Stimulated activated CD8-positive, alpha-beta memory T cell treated with anti-CD3 and anti-CD28 coated beads, Interleukin-12 subunit alpha, Interleukin-12 subunit beta, amount 100 ng/mL, for 1 hour (primary cell): ENCODE results near the gene SUPT4H1.
"Not testable (repeated sequence)": the region's sequence is repeated elsewhere in the genome, so short reads cannot be mapped to it uniquely, and the experiment has no call there.

Experiments
- DNase-seq: peaks from one replicate; pipeline ENCODE4 v3.0.0-alpha.2; 2020; ENCODE audit warnings: low read depth

The SUPT4H1 gene

DNA sequence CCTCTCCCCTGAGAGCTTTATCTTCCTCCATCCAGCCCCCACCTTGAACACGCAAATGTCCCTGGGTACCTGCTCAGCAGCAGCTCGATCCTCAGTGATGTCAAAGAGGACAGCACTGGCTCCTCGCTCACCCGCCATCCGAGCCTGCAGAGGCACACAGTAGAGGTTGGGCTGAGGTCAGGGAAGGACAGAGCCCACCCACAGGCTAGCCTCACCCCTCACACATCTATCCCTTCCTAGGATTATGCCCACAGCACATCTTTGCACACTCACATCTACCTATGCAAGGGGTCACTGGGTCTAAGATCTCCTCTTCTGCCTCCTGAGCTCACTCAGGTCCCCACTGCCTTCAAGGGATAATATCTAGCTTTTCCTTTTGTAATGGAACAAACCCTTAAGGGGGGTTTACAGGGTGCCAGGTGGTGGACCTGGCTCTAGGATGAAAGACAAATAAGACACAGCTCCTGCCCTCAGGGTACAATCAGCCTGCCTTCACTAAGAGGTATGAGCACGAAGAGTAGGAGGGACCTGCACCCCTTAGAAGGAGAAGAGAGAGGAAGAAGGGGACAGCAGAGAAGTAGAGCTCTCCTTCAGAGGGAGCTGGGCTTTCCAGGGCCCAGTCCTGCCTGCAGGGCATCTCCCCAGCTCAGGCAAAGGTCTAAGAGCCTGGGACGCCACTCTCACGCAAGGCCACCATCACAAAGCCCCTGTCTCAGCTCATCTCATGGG lies 11.6 kb upstream of the SUPT4H1 start:
- DNase-seq, result no peak

DNA sequence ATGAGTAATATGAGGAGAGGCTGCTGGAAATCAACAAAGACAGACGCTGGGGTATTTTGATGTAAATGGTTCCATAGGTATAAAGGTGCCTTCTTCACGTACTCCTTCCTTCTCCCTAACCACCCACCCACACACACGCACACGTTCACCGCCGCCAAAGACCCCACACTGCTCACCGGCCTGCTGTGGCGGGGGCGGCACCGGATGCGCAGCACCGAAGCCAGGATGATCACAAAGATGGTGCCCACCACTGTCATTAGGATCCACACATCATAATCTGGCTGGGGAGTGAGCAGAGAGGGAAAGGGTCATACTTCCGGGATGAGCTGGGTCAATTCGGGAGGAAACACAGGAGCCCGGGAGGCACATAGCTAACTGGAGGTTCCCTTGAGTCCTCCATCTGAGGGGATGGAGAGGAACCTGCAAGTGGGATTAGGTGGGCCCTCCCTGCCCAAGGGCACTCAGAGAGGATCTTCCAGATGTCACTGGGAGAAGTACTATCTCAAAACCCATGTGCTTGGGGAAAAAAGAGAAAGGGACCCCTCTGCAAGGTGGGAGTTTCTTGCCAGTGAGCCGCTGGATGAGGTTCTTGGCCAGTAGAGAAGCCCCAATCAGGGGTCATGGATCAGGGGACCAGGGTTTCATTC lies 10.5 kb upstream of the SUPT4H1 start:
- no peak for DNase-seq

DNA sequence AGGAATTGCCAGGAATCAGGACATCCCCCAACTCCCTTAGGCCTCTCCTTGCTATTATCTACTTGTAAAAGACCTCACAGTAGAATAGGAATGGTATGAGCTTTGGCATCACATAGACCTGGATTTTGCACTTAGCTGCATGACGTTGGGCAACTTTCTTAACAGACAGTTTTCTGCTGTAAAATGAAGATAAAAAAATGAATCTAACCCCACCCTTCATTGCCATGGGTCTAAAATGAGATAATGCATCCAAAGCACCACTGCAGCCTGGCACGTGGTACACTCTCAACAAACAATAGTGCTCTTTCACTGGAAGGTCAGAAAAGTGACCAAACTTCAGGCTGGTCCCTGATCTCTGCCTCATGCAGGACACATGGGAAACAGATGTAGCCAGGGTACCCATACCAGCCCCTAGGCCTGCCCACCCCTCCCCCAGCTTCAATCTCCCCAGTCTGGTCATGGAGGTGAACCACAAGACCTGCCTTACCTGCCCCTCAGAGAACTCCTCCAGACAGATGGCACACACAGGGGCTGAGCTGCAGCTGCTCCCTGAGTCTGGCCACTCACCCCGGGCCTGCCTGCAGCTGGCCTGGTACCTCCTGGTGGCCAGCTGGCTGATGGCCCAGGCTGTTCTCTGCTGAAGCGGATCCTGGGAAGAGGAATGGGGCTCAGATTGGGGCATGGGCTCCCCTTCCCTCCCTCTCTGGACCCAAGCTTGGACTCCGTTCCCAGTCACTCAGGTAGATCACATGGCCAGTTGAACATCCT lies 8.5 kb upstream of the SUPT4H1 start:
- DNase-seq, result no peak

DNA sequence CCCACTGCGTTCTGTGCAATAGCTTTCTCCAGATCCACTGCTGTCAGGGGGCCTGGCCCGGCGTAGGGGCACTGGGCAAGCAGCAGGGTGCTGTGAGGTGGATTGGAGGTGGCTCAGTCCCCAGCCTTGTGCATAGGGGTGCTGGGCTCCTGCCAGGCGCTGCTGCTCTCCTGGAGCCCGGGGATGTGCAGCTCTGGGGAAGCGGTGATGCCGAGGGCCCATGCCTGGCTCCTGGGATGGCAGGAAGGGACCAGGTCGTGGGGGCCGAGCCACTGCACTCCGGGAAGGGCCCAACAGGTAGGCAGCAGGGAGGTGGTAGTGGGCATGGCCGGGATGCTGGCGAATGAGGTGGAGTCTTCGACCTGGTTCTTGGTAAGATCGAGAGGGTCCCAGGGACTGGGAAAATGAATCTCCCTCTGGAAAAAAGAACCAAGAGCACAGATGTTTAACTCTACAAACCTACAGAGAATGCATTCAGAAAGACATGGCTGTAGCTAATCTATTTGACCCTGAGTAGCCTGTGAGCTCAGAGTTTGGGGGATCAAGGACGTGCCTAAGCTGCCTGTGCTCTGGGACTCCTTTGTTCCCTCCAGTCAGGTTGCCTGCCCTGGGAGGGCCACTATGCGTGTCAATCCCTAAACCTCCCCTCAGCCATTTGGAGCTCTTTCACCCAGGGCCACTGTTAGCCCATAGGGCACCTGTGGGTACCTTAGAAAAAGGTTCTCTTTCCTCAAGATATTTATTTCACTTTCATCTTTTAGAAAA lies 6.6 kb upstream of the SUPT4H1 start:
- DNase-seq, result no peak

DNA sequence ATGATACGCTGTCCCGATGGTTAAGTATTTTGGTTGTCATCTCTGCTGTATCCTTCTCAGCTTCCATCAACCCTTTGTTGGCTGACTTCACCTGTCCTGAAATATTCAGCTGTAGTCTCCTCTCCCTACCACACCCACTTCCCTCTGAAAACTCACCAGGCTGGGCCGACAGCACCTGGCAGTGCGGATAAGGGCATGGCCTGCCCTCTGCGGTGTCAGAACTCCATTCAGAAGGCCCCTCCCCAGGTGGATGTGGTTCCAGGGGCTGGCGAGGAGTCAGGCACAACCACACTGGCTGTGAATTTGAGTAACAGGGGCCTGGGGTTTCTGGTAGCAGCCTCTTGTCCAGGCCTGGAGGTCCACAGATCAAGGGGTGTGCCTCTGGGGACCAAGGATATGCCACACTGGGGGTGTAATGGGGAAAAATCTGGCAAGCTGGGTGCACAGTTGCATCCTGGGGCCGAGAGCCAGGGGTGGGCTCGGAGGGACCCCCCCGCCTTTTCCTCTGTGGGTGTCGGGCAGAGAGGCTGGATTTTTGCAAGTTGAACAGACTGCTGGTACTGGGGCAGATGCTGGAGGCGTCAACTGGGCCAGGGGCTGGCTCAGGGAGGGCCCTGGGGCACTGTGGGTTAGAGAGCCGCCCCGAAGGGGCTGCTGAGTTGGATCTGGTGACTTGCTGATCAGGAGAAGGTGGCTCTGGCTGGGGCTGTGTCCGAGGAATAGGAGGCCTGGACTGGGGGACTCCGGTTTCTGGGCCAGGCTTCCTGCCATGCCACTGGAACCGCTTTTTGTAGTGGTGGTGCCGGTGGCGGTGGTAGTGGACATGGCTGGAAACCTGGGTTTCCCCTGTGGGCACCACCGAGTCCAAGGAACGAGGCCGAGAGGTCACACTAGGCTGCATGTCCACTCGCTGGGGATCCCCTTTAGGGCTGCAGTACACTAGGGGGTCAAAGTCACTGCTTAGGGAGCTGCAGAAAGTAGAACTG lies 5.6 kb upstream of the SUPT4H1 start:
- no peak for DNase-seq

DNA sequence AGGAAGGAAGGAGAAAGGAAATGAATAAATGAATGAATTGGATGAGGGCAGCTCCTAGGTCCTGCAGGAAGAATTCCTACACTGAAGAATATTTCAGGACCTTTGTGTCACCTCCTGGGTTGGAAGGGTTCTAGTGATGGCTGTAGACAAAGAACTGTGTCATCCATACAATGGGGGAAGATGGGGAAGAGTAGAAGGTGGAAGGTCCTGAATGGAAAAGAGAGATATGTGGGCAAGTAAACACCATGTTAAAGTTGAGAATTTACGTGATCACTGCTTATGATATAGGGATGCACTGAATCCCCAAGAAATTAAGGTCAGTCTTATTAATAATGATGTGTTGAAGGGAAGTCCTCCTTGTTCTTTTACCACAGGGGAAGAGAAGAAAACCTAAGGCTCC lies 4.2 kb upstream of the SUPT4H1 start:
- no peak for DNase-seq

DNA sequence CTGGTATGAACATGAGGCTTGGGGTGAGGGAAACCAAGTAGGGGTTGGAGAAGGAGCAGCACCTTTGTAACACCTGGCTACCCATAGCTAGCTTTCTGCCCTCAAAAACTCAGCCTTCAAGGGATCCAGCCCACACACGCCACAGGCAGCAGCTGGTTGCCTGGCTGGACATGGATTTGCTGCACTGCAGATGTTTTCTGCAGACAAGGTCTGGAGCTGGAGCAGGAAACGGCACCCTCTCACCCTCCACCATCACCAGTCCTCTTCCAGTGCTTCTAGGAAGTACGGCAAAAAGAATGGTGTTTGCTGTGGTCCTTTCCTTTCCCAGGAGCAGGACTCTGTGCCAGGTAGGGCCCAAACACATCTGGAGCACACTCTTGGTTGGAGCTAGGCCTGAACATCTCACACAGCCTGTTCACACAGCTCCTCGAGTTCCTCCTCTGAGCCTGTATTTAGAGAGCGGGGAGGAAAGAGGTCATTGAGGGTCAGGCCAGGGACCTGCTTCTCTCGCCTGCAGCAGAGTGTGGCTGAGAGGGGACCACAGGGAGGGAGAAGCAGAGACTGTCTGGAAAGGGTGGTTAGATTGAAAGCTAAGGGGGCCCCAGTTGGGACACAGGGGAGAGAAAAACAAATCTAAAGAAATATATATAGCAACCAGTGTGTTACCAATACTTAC lies 2.7 kb upstream of the SUPT4H1 start:
- no peak for DNase-seq

DNA sequence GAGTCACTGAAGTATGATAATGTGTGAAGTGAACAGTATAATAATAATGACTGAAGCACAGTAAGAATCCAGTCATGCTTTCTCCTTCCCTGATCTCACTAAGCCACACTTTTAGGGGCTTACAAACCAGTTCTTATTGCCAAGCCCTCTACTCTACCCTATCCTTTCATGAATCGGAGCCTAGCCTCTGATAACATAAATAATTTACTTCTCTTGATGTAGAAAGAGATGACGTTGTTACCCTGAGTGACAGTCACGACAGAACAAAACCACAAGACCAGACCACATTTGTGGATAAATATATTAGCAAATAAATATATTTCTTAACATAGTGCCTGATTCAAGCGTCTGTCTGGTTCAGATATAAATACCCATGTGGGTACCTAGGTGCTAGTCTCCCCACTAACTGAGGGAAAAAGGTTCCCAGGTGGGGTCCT lies 1.4 kb upstream of the SUPT4H1 start:
- DNase-seq, result no peak

DNA sequence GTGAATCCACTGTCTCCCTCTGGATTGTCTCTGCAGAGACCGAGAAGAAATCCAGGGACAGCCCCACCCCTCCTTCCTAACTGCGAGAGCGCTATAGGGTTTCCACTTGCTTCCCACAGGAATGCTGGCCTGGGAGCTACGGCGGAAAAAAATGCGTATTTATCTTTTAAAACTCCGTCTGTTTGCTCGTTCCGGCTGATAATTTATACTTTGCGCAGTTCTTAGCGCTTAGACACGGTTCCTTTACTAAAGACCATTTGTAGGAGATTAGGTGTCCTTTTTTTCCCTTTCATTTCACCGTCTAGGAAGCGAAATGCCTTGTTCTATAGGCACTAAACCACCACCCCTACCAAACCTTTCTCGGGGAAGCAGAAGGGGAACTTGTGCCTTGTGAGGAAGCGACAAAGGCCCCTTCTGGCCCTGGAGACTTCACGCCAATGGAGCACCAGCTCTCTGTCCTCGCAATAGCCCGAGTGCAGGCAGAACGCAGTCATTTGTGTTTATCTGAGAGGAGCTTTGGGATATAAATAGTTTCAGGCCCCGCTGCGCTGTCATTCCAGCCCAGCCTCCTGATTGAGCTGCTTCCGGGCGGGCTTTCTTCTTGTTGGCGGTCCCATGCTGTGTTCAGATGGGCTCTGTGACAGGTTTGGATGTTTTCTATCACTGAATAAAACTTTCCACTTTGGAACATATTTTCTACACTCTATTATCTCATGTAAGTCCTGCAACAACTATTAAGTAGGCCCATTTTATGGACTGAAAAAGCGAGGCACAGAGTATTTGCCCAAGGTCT lies 791 bp upstream of the SUPT4H1 start:
- DNase-seq, result no peak

DNA sequence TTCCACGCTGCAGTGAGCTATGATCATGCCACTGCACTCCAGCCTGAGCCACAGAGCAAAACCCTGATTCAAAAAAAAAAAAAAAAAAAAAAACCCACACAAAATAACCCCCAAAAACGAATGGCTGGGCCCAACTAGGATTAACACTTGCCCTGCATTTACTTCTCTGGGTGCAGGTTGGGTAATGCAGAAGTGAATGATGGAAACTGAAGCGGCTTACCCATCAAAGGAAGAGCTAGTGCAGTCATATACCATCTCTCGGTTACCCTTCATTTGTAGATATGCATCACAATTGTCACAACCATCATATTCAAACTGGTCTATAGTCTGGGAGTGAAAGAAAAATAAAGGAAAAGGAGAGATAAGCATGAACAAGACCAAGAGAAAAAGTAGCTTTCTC lies 819 bp downstream of the SUPT4H1 start:
- DNase-seq, result no peak

DNA sequence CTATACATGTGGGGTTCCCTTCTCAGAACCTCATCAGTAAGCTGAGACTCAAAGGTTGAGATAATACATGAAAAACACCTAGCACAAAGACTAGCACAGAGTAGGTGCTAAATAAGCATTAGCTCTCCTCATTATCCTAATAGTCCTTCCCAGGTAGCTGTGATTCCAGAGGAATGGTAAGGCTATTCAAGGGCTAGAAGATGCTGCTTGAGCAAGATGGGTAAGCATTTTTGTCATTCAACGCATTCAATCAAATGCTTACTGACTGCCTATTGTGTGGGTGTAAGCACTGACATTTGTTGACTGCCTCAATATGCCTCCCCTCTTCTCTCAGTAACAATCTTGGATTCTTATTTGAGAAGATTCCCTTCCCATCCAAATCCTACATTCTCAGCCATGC lies 4.0 kb downstream of the SUPT4H1 start:
- DNase-seq, result no peak

DNA sequence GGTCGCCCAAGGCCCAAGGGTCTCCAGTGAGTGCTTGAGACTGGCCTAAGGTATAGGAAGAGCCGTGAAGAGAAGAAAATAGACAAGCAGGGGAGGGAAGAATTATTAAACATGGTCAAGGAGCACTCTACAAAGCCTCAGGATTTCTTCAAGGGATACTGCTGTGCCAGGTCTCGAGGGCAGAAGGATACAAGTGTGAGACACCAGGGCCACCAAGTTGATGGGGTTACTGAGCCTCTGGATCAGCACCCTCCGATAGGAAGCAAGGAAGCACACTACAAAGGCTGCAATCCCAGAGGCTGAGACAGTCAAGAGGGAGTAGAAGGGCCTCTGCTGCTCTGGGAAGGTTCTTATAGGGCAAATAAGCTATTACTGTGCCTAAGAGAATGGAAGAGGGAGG lies 6.5 kb downstream of the SUPT4H1 start:
- no peak for DNase-seq

DNA sequence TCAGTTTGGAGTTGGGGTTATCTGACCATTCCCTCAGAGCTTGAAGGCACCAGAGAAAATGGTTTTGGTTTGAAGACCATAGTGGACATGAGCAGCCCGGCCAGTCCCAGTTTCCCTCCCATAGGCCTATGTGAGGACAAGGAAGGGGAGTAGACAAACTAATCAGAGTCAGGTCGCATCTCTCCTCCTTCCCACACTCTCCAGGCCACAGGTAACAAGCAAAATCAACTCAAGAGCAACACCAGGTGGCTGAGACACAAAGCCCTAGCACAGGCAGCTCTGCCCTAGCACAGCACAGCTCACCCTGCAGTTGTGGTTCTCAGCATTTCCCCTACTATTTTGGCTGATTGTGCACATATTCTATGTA lies 7.2 kb downstream of the SUPT4H1 start:
- DNase-seq, result no peak

DNA sequence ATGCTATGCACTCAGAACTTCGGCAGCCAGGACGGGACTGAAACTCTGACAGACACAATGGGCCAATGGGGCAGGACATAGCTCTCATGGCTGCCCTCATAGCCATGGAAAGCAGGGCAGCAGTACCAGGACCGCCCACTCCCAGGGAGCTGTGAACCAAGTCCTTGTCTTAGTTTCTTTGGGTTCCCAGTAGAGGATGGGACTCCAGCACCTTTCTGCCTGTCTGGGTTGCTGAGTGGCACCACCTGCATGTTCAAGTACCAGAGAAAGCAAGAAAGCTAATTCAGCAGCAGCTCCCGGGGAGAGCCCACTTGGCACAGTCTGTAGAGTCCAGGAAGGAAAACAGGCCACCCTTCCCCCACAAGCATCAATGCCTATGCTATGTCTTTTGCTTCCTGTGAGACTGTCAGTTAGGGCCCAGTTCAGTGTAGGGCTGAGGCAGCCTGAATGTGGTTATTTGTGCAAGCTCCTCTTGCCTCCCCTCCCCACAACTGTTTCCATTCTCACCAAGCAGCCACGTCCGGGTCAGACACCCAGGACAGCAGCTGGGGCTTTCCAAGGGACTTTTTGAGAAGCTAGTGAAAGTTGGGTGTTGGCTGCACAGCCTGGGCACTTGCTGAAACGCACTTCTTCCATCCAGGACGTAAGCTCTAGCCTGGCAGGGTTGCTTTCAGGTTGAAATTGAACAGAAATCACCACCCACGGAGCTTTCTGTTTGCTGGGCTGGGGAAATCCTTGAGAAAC lies 7.8 kb downstream of the SUPT4H1 start:
- peak; percentile 80 for DNase-seq

DNA sequence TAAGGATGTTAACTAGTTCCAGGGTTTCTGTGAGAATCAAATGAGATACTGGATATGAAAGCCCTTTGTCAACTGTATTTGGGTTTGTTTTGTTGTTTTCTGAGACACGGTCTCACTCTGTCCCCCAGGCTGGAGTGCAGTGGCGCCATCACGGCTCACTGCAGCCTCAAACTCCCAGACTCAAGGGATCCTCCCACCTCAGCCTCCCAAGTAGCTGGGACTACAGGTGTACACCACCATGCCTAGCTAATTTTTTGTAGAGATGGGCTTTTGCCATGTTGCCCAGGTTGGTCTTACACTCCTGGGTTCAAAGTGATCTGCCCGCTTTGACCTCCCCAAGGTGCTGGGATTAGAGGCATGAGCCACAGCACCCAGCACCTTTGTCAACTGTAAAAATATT lies 8.9 kb downstream of the SUPT4H1 start:
- DNase-seq, result no peak

DNA sequence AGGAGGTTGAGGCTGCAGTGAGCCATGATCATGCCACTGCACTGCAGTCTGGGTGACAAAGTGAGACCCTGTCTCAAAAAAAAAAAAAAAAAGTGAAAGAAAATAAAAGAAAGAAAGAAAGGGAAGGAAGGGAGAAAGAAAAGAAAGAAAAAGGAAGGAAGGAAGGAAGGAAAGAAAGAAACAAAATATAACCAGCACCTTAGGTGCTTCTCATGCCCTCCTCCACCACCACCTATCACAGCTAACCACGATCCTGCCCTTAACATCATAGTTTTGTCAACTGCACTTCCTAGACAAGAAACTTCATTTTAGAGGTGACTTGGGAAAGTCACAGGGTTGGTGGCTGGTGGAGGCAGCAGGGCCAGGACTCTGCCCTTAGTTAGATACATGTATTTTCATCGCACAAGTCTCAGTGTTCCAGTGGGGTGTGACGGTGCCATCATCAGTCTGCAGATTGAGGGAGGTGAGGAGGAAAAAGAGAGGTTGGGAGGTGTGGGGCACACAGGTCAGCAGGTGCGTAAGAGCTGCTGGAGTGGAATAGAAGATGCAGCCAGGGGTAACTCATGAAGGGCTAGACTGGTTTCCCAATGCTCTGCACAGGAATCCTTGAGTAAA lies 10.0 kb downstream of the SUPT4H1 start:
- no peak for DNase-seq

DNA sequence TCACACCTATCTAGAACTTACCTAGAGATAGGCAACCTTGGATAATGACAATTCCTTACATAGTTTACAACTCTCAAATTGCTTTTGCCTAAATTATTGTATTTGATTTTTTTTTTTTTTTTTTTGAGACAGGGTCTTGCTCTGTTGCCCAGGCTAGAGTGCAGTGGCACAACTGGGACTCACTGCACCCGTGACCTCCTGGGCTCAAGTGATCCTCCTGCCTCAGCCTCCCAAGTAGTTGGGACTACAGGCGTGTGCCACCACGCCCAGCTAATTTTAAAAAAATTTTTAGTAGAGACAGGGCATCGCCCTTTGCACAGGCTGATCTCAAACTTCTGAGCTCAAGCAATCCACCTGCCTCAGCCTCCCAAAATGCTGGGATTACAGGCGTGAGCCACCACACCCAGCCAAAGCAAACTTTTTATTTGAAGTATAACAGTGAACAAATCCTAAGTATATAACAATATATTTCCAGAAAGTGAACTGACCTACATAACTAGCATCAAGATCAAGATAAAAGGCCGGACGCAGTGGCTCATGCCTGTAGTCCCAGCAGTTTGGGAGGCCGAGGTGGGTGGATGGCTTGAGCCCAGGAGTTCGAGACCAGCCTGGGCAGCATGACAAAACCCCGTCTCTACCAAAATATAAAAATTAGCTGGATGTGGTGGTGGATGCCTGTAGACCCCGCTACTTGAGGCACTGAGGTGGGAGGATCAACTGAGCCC lies 10.7 kb downstream of the SUPT4H1 start:
- DNase-seq, result not testable (repeated sequence)

DNA sequence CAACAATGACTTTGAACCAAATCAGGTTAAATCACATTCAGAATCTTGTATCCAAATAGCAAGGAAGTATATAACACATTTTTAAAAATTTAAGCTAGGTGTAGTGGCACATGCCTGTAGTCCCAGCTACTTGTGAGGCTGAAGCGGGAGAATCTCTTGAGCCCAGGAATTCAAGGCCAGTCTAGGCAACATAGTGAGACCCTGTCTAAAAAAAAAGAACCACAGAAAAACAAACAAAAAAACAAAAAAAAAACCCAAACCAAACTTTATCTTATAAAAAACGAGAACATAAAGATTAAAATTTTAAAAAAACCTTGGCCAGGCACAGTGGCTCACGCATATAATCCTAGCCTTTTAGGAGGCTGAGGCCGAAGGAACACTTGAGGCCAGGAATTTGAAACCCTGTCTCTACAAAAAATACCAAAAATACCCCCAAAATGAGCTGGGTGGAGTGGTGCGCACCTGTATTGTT lies 11.6 kb downstream of the SUPT4H1 start:
- no peak for DNase-seq
